Testis (tissue), 2 donors: ENCODE results near the gene NCAPD3.

Experiments used
- CTCF ChIP-seq, 3 experiments: fragments of 450-650 bp in 2 of 3; fragments of 200-600 bp in 1 of 3; sonication (generic) in 1 of 3; IDR thresholded peaks; one replicate each; pipeline ENCODE4 v1.5.1; 2016 to 2019; ENCODE audit warnings: antibody characterized with exemption in 3 of 3, mild to moderate bottlenecking in 2 of 3, moderate library complexity in 1 of 3
- POLR2A ChIP-seq: fragments of 450-650 bp; IDR thresholded peaks from one replicate; pipeline ENCODE4 v1.6.1; 2017; ENCODE audit warnings: antibody characterized with exemption, mild to moderate bottlenecking, moderate library complexity

DNA sequence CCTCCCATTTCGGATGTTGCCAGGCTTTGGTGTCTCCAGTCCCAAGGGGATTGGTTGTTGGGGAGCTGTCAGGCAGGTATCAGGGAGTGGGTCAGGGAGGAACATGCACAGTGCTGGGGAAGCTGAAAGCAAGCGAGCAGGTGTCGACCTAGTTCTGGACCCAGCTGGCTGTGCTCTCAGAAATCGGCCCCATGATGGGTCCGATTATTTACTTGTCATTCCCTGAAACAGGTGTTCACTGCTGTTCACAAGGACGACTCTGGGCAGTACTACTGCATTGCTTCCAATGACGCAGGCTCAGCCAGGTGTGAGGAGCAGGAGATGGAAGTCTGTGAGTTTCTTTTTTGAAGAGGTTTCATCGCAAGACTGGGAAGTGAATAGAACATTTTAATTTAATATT, 78.1 kb downstream of the NCAPD3 start:
- TF ChIP-seq CTCF (IDR thresholded peaks at IDR 0.05): no peak
- TF ChIP-seq POLR2A: no peak
